Thyroid gland (tissue), 4 donors: ENCODE data around the gene ANO5. TPM values are rescaled to one million over a fixed set of nuclear protein-coding genes. Genes with fewer than 3 reads are reported as not detected.

Source experiments
- DNase-seq, 2 donors: peaks; one replicate each; pipeline ENCODE4 v3.0.0-alpha.2; 2019
- H3K27ac ChIP-seq, 3 donors: fragments of 200-600 bp; sonication (generic); 1 replicate in 2 of 3; 2 replicates in 1 of 3; pipeline ENCODE4 v1.5.1; 2016 to 2019; ENCODE audit warnings: mild to moderate bottlenecking in 1 of 3, moderate library complexity in 1 of 3
- H3K27me3 ChIP-seq: fragments of 200-600 bp; sonication (generic); one replicate; pipeline ENCODE4 v1.5.1; 2019
- H3K36me3 ChIP-seq, 2 donors: fragments of 200-600 bp; sonication (generic); one replicate each; pipeline ENCODE4 v1.5.1; 2016 to 2019
- H3K4me1 ChIP-seq, 2 donors: fragments of 200-600 bp; sonication (generic); one replicate each; pipeline ENCODE4 v1.5.1; 2017 to 2019
- H3K4me3 ChIP-seq, 3 donors: fragments of 200-600 bp; sonication (generic); replicated peaks in 1 of 3; 1 replicate in 2 of 3; 2 replicates in 1 of 3; pipeline ENCODE4 v1.5.1; 2016; ENCODE audit warnings: mild to moderate bottlenecking in 1 of 3
- H3K9me3 ChIP-seq: fragments of 200-600 bp; sonication (generic); one replicate; pipeline ENCODE4 v1.5.1; 2017
- POLR2A ChIP-seq, 2 donors: fragments of 450-650 bp; IDR thresholded peaks; one replicate each; pipeline ENCODE4 v1.6.1; 2017; ENCODE audit warnings: antibody characterized with exemption in 2 of 2, mild to moderate bottlenecking in 2 of 2, moderate library complexity in 1 of 2
- WGBS, 2 donors: methylation state at CpG; one replicate each; pipeline ENCODE4 v1.1.5; 2017; 5-methylcytosine and 5-hydroxymethylcytosine counted together
- intact Hi-C: fragments of 100-400 bp; cut with DNase I; formaldehyde crosslinking; loops from one replicate; pipeline ENCODE4 v1.15.1; 2023
- total RNA-seq, 4 donors: library from RNA; depleted of rRNA; stranded (reverse); fragments of >200 nt; gene quantifications; one replicate each; pipeline ENCODE4 v1.2.3, GENCODE V29; 2016
- TF ChIP-seq, protein P1 (sequence below), 6 experiments: fragments of 200-600 bp in 3 of 6; fragments of 450-650 bp in 3 of 6; sonication (generic) in 3 of 6; IDR thresholded peaks; one replicate each; pipeline ENCODE4 v1.5.1; 2016 to 2019; ENCODE audit warnings: antibody characterized with exemption in 6 of 6, mild to moderate bottlenecking in 2 of 6, inconsistent platforms in 1 of 6, moderate library complexity in 1 of 6

Gene ANO5
- total RNA-seq, 4 donors from 2014 or later: 7.4 to 13.8 (median 9.7) TPM

GRCh38 chr11:22317656-22318055 is 124.8 kb downstream of the ANO5 start:
- intact Hi-C loops: no loop called here
- WGBS, 2 donors: 88% methylated on average over 15 of the region's 15 CpGs
- H3K36me3 ChIP-seq: no peaks in the 10 kb centered on the region

GRCh38 chr11:22331771-22332170 is 138.9 kb downstream of the ANO5 start:
- no peak overlapping the region for H3K4me3 ChIP-seq
- no peaks in the 10 kb centered on the region for H3K27me3 ChIP-seq
- WGBS, 2 donors: 53 to 66% methylated on average over 4 of the region's 4 CpGs
- H3K9me3 ChIP-seq: no peaks in the 10 kb centered on the region
- intact Hi-C loops: loop anchor here (10.0 kb wide), 1 partner anchor 453 kb away; no protein-coding TSS in a partner anchor
- H3K36me3 ChIP-seq: no peaks in the 10 kb centered on the region
- H3K27ac ChIP-seq: no peak overlapping the region
- no peak for TF ChIP-seq POLR2A (IDR thresholded peaks at IDR 0.05)
- TF ChIP-seq, protein P1, sequence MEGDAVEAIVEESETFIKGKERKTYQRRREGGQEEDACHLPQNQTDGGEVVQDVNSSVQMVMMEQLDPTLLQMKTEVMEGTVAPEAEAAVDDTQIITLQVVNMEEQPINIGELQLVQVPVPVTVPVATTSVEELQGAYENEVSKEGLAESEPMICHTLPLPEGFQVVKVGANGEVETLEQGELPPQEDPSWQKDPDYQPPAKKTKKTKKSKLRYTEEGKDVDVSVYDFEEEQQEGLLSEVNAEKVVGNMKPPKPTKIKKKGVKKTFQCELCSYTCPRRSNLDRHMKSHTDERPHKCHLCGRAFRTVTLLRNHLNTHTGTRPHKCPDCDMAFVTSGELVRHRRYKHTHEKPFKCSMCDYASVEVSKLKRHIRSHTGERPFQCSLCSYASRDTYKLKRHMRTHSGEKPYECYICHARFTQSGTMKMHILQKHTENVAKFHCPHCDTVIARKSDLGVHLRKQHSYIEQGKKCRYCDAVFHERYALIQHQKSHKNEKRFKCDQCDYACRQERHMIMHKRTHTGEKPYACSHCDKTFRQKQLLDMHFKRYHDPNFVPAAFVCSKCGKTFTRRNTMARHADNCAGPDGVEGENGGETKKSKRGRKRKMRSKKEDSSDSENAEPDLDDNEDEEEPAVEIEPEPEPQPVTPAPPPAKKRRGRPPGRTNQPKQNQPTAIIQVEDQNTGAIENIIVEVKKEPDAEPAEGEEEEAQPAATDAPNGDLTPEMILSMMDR (IDR thresholded peaks at IDR 0.05): no peak
- no peaks in the 10 kb centered on the region for H3K4me1 ChIP-seq
- DNase-seq: no peak

More at GRCh38 chr11:22317656-22318055, 124.8 kb downstream of the ANO5 start:
- Histone ChIP-seq H3K4me1 (no peaks in the 10 kb centered on the region), H3K4me3 (no peak overlapping the region), H3K27me3 (no peaks in the 10 kb centered on the region), H3K9me3 (no peaks in the 10 kb centered on the region), H3K27ac (no peak overlapping the region)
- no peak for DNase-seq
- TF ChIP-seq, protein P1 (IDR thresholded peaks at IDR 0.05): no peak
- TF ChIP-seq POLR2A (IDR thresholded peaks at IDR 0.05): no peak

Other genes starting within 250 kb of the ANO5 start
- not detected for gene SLC17A6, start 145.3 kb downstream of the ANO5 start, total RNA-seq